SU-DHL-6 (cell line): ENCODE measurements around the gene NPHP4.

Experiments
- CTCF ChIP-seq: fragments of 200-600 bp; sonication (generic); IDR thresholded peaks from one replicate; pipeline ENCODE4 v1.5.1; 2017; ENCODE audit warnings: antibody characterized with exemption, mild to moderate bottlenecking, low read length, moderate library complexity; ENCODE audit not compliant: insufficient read depth, poor library complexity, severe bottlenecking
- EZH2phosphoT487 ChIP-seq: fragments of 200-600 bp; sonication (generic), shearing (Covaris generic); conservative IDR thresholded peaks from 2 replicates; pipeline ENCODE4 v1.6.1; 2018; ENCODE audit warnings: mild to moderate bottlenecking, antibody characterized with exemption, low read length, moderate library complexity, mixed read lengths

- TF ChIP-seq CTCF (no peak), EZH2phosphoT487 (no peak)
These were observed 21.3 kb upstream of the NPHP4 start for GRCh38 chr1:6013491-6013890.
